HS-27A (cell line): ENCODE results near the gene FBXO42.

Experiments
- DNase-seq: peaks from one replicate; pipeline ENCODE4 v3.0.0-alpha.2; 2012; ENCODE audit warnings: low read depth, missing footprints

The FBXO42 gene

DNA sequence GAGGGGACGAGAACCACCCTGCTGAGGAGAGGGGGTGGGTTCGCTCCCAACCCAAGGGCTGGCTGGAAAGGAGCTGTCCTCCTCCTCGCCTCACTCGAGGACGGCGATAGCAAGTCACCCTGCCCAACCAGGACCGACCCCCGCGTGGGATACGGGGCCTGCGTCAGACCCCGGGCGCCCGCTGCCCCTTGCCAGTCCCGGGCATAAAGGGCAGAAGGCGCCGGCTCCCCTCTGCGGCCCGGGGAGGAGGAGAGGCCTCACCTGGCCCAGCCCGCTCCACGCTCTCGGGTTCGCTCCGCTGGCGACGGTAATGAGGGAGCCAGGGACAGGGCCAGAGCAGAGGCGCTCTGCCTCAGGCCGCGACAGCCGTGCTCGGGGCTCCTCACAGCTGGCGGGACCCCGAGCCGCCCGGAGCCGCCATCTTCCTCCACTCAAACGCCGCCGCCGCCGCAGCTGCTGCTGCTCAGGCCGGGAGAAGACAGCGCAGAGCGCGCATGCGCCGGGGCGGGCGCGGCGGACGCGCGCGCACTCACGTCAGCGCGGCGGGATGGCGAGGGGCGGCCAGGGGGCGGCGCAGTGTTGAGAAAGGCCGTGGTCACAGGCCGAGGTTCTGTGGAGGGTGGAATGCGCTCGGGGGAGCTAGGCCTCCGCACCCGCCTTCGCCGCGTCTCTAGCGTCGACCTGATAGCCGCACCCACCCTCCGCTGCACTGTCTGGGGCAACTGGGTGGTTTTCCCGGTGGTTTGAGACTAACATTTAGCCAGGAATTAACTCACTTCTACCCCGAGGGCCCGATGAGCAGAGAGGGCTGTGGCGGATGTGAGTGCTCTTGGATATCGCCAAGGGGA lies at the start of gene FBXO42:
Gene FBXO42 (minus strand): TSS at position 487 of the 848 bp plus-strand sequence. CDS start 37,062 bp downstream, outside the sequence.
- DNase-seq = peak; percentile 77

- DNase-seq = no peak
Observed at GRCh38 chr1:16398371-16398953, 46.2 kb upstream of the FBXO42 start.

DNA sequence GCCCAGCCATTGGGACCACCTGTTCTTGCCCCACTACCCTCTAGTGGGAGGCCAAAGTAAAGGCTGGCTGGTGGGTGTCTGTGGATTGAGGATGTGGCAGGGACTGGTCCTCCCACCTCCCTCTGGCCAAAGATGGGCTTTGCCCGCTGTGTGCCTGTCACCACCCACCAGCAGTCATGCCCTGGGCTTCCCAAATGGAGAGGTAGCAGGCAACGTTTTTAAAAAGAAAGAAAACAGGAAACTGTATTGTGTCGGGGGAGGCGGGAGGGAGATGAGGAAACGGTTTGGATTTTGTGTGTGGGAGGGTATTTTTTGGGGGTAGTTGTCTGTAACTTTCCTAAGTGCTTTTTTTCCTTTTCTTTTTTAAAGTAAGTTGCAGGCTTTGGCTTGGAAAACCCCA lies 44.8 kb upstream of the FBXO42 start:
- no peak for DNase-seq

GRCh38 chr1:16396591-16396990 lies 44.3 kb upstream of the FBXO42 start:
- DNase-seq = no peak

GRCh38 chr1:16394977-16395376 lies 42.7 kb upstream of the FBXO42 start:
- DNase-seq = no peak

- DNase-seq = no peak
Observed at GRCh38 chr1:16393570-16394521, 41.6 kb upstream of the FBXO42 start.

GRCh38 chr1:16392740-16393569 lies 40.7 kb upstream of the FBXO42 start:
- no peak for DNase-seq

- no peak for DNase-seq
Observed at GRCh38 chr1:16391411-16391810, 39.1 kb upstream of the FBXO42 start.

GRCh38 chr1:16387201-16388188 lies 35.2 kb upstream of the FBXO42 start:
- no peak for DNase-seq

DNA sequence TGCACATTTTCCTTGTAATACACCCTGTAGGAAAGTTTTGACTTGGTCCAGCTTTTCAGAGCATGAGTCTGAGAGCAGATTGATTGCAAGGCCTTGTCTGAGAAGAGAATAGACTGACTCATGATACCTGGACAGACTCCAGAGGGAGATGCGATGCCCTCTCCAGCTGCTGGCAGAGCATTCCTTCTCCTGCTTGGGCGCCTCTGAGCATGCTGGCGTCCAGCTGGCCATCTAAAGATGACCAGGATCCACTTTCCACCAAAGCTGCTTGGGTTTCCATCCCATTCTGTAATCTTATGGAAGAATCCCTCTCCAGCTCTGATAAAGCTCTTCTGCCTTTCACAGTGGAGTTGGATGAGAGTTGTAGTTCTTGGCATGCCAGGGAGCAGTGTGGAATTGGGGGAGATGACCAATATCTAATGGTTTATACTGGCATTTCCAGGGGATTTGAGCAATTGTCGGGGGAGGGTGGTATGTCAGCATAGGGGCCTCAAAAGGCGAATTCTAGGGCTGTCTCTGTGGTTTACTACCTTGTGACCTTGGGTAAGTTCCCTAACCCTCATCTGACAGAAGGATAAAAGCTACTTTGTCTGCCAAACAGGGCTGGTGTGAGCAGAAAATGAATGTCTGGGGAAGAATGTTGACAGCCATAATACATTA lies 34.3 kb upstream of the FBXO42 start:
- DNase-seq = no peak

DNA sequence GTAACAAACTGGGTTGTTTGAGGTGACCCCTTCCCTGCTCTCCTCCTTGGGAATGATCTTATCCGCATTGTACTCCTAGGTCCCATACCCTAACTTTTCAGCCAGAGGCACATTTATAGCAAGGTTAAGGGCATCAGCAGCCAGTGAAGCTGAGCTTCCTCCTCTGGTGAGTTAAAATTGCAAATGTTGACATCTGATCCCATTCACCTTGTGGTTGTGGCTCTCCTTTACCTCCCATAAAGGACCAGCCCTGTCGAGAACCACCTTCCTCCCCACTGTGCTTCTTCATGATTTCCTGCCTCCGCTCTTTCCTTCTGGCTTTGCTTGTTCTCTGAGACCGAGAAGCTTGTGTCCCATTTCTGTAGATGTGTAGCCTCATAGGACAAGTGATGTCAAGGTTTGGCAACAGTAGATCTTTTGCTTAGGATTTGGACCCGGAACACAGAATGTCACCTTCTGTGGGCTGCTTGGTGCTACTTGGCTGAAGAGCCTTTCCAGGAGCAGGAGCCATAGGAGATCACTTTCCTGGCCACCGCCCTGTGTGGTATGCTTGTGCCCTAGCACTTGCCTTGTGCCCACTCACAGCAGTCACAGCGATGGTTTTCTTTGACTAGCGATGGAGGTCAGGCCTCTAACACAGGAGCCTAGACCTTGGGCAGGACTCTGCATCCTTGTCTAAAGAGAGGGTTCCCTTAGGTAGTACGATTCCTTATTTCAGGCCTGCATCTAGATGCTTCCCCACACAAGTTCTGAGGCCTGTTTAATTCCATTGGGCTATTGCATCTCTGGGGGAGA lies 33.6 kb upstream of the FBXO42 start:
- no peak for DNase-seq

DNA sequence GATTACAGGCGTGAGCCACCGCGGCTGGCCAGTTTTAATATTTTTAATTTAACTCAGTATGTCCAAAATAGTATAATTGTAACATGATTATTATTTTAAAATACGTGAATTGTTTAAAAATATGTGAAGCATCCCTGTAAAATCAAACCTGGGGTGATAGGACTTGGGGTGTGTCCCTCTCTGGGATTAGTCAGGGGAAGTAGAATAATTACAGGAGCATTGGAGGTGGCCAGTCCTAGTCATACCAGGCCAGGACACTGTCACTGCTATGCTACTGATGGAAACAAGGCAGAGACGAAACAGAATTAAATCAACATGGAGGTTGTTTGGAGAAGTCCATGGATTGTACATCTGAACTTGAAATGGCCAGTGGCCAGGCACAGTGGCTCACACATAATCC lies 31.6 kb upstream of the FBXO42 start:
- DNase-seq = no peak

DNA sequence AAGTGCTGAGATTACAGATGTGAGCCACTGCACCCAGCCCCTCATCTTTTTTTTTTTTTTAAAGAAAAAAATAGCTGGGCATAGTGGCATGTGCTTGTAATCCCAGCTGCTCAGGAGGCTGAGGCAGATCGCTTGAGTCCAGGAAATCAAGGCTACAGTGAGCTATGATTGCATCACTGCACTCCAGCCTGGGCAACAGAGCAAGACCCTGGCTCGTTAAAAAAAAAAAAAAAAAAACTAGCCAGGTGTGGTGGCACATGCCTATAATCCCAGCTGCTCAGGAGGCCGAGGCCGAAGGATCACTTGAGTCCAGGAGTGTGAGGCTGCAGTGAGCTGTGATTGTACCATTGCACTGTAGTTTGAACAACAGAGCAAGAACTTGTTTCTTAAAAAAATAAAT lies 28.6 kb upstream of the FBXO42 start:
- DNase-seq = no peak

GRCh38 chr1:16378443-16378842 lies 26.2 kb upstream of the FBXO42 start:
- no peak for DNase-seq

GRCh38 chr1:16376971-16377370 lies 24.7 kb upstream of the FBXO42 start:
- DNase-seq = no peak

DNA sequence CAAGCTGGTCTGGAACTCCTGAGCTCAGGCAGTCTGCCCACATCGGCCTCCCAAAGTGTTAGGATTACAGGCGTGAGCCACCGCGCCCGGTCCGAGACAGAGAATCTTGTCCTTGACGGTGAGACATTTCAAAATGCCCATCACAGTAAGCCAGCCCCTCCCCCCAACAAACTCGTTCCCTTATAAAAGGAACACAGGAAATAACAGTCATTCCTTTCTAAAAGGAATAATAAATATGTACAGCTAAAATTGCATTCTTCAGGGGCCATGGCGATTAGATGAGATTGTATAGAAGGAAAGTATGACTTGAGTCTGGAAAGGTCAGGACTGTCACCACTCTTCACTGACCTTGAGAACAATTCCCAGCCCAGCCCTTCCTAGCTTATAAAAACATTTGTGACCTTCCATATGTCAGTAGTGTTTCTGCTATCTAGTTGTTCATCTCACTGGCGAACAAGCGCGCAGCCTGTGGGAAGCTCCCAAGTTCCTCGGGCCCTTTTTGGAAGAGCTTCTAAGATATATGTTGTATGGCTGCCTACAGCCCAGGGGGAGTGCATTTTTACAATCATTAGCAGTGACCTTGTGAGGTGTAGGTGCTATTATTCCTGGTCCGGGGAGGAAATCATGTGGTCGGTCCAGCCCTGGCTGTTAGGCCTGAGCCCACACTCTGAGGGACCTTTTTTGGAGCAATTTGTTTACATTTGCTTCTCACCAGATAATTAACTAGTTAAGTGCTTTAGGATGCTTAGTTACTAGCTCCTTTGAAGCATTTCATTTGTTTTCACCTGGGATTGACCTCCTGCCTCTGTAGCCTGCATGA lies 23.5 kb upstream of the FBXO42 start:
- peak; percentile 84 for DNase-seq

DNA sequence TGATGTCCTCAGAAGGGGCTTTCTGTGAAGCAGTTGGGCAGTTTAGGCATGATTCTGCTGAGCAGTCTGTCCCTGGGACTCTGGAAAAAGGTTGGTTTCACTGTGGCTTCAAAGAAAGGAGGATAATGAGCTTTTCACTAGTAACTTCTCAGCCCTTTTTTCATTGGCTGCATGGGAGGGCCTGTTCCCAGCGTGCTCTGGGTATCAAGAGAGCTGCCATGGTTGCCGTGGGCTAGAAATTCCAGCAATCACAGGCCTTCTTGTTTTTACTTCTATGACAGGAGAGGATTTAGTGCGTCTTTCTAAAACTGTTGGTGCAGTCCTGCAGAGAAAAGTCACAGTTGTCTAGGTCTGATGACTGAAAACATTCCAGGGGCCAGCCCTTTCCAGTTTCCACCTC lies 22.0 kb upstream of the FBXO42 start:
- no peak for DNase-seq
